Lower leg skin (tissue), 3 donors: ENCODE measurements around the gene SCUBE3.

Source experiments
- CTCF ChIP-seq, 3 donors: fragments of 450-650 bp; IDR thresholded peaks; one replicate each; pipeline ENCODE4 v1.5.1; 2016; ENCODE audit warnings: antibody characterized with exemption in 3 of 3, mild to moderate bottlenecking in 3 of 3, moderate library complexity in 2 of 3
- POLR2A ChIP-seq, 2 donors: fragments of 450-650 bp; IDR thresholded peaks; one replicate each; pipeline ENCODE4 v1.6.1; 2016 to 2017; ENCODE audit warnings: antibody characterized with exemption in 2 of 2, mild to moderate bottlenecking in 1 of 2, moderate library complexity in 1 of 2

GRCh38 chr6:35192301-35192860 is 21.4 kb upstream of the SCUBE3 start:
- TF ChIP-seq CTCF (IDR thresholded peaks at IDR 0.05) (no peak), POLR2A (IDR thresholded peaks at IDR 0.05) (no peak)
